HG03039 (cell line): ENCODE measurements around the gene PIEZO1.

ENCODE experiments used
- ATAC-seq: cut with Tn5 transposase; IDR thresholded peaks from one replicate; pipeline ENCODE4 v1.9.1; 2021; ENCODE audit warnings: mild to moderate bottlenecking, moderate library complexity; ENCODE audit not compliant: unreplicated experiment

The PIEZO1 gene

DNA sequence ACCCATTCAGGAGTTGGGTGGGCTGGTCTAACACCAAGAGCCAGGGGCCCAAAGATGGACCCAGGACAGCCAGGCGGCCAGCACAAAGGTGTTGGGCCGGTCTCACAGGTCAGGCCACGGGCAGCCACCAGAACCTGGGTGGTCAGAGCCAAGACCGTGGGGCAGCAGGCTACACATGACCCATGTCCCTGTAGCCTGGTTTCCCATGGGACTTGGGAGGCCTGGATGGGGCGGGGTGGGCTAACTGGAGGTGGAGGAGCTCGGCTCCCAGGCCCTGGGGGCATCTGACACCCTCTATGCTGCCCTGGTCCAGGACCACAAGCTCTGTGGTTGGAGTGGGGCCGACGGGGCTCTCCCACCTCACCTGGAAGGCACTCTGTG, 61.5 kb downstream of the PIEZO1 start:
- ATAC-seq = no peak

- ATAC-seq = no peak
Measured at GRCh38 chr16:88722784-88723506, 62.1 kb downstream of the PIEZO1 start.

DNA sequence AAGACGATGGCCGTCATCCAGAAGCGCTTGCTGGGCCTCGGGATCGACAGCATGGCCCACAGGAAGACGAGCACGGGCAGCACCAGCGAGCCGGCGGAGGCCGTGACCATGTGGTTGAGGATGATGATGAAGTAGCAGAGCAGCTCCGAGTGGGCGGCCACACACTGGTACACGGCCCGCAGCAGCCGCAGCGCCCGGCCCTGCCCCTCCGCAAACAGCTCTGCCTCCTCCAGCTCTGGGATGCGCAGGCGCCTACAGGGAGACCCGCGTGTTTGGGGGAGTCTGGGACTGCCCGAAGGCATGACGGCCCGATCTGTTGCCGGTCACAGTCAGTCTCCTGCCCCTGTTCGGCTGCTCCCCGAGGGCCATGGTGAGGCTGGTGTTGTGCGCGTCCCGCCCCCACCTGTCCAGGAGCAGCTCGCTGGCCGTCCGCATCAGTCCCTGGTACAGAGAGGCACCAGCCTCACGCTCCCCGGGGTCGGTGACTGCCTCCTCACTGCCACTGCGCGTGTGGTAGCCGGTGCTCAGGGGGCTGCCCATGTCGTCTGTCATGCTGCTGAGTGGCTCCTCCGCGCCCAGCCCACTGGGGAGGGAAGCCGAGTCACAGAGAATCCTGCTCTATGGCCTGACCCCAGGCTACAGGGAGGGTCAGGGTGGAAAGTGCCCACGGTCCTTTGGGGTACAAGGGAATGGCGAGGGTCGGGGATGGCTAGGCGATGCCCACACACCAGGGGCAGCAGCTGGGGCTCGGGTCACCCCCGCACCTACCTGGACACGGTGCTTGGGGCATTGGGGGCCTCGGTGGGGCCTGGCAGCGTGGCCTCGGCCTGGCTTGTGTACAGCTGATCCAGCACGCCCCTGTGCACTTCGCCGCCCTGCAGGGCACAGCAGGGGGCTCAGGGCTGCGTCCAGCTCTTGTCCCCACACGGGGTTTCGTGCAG, 62.9 kb downstream of the PIEZO1 start:
- ATAC-seq = no peak

DNA sequence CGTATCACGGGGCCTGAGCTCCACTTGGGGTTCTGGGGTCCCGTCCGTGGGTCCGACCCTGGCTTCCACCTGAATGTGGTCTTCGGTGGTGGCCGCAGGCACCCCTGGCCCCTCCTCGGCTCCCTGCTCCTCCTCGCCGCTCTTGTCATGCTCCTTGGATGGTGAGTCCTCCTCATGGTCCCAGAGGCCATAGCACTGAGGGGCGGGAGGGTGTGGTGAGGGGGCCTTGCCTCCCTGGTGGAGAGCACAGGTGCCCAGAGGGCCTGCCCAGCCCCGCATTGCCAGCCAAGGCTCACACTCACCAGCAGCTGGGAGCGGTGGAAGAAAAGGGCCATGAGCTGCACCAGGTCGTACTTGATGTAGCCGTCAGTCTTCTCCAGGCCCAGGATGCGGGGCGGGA, 63.8 kb downstream of the PIEZO1 start:
- no peak for ATAC-seq

- ATAC-seq = no peak
Measured at GRCh38 chr16:88720396-88720970, 64.5 kb downstream of the PIEZO1 start.

GRCh38 chr16:88719933-88720296, 65.1 kb downstream of the PIEZO1 start:
- ATAC-seq = no peak

DNA sequence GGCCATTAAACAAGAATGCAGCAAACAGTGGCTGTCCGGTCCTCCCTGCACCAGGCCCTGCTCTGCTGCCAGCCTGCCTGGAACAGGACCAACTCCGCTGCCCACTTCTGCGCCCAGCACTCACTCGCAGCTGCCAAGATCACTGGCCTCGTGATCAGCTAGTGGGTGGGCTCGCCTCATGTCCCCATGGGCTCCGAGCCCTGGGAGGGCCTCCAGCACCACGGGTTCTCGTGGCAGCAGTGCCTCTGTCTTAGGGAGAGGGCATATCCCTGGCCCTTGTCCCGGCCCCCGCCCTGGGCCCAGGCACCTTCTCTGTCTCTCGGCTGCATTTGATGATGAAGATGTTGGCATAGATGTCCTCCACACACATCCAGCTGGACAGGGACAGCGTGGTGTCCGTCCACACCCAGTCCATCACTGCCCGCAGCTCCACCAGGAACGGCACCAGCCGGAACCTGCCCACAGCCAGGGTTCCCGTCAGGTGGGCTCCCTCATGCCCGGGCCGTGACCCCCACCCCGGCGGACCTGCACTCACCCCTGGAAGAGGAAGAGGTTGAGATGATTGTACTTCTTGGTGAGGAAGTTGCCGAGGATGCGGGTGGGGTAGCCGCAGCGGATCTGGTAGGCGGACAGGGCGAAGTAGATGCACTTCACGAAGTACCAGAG, 65.6 kb downstream of the PIEZO1 start:
- no peak for ATAC-seq

- no peak for ATAC-seq
Measured at GRCh38 chr16:88718178-88718577, 66.8 kb downstream of the PIEZO1 start.

DNA sequence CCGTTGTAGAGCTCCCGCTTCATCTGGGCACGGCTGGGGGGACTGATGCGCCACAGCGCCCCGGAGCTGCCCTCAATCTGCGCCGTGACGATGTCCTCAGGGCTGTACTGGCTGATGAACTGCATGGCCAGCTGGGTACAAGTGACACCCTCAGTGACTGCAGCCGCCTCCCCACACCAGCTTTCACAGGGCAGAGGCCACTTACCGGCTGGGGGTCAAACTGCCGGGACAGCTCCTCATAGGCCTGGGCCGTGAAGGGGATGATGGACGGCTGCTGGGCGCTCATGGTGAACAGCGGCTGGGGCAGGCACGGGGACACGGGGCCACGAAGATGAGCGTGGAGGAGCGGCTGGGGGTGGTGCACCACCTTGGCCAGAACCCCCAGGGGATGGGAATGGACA, 68.4 kb downstream of the PIEZO1 start:
- ATAC-seq = no peak

- no peak for ATAC-seq
Measured at GRCh38 chr16:88716201-88716600, 68.8 kb downstream of the PIEZO1 start.

- no peak for ATAC-seq
Measured at GRCh38 chr16:88715312-88716190, 69.5 kb downstream of the PIEZO1 start.

DNA sequence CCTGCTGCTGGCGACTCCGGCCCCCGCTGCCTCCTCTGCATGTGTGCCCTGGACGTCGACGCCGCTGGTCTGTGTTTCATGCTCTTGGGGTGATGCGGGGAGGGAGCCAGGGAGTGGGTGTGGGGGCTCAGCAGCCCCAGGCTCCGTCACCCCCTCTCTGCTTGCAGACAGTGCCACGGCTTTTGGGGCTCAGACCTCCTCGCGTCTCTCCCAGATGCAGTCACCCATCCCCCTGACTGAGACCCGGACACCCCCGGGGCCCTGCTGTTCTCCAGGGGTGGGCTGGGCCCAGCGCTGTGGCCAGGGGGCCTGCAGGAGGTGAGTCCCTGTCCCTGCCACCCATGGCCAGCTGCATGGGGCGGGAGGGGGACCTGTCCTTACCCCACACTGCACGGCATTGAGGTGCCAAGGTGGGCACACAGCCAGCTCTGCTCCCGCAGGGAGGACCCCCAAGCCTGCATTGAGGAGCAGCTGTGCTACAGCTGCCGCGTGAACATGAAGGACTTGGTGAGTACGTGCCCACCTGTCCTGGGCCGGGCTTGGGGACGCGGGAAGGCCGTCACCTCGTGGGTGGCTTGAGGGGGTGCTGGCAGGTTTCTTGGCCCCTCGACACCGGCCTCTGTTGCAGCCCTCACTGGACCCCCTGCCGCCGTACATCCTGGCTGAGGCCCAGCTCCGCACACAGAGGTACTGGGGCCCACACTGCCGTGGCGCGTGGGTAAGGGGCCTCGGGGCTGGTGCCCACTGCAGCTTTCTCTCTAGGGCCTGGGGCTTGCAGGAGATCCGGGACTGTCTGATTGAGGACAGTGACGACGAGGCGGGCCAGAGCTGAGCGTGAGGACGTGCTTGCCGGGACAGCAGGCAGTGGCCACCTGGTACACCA, 70.4 kb downstream of the PIEZO1 start:
- ATAC-seq = no peak

GRCh38 chr16:88713568-88714419, 71.2 kb downstream of the PIEZO1 start:
- no peak for ATAC-seq

DNA sequence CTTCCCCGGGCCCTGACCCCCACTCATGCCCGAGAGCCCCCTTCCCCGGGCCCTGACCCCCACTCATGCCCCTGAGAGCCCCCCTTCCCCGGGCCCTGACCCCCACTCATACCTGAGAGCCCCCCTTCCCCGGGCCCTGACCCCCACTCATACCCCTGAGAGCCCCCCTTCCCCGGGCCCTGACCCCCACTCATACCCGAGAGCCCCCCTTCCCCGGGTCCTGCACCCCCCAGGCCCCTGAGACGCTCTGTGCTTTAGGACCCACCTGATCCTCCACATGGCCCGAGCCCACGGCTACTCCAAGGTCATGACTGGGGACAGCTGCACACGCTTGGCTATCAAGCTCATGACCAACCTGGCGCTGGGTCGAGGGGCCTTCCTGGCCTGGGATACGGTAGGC, 72.0 kb downstream of the PIEZO1 start:
- no peak for ATAC-seq

DNA sequence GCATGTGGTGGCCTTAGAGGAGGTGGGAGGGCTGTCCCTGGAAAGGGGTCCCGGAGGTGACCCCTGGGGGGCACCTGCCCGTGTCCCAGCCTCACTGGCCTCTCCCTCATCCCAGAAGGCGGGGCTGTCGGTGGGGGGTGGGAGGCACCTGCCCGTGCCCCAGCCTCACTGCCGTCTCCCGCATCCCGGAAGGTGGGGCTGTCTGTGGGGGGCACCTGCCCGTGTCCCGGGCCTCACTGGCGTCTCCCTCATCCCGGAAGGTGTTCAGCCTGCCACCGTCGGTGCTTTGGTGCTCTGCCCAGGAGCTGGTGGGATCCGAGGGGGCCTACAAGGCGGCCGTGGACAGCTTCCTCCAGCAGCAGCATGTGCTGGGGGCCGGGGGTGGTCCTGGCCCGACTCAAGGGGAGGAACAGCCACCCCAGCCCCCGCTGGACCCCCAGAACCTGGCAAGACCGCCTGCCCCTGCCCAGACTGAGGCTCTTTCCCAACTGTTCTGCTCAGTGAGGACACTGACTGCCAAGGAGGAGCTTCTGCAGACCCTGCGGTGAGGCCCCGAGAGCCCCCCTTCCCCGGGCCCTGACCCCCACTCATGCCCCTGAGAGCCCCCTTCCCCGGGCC, 72.5 kb downstream of the PIEZO1 start:
- ATAC-seq = no peak

GRCh38 chr16:88711750-88712340, 73.2 kb downstream of the PIEZO1 start:
- ATAC-seq = no peak

DNA sequence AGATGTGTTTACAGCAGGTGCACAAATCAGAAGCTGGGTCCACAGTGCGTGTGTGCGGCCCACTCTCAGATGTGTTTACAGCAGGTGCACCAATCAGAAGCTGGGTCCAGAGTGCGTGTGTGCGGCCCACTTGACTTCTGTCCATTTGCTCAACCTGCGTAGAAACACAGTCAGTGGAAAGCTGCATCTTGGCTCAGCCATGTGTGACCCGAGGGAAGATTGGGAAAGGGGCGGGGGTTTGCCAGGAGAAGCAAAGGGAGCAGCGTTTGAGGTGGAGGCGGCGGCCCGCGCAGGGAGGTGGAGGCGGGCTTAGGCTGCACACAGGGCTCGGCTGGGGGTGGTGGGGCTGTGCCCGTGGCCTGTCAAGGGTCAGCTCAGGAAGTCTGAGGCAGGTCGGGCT, 74.5 kb downstream of the PIEZO1 start:
- no peak for ATAC-seq
